Neutrophil (primary cell): ENCODE data around the gene SH3BP2.
A peak's percentile ranks its signal among the peaks of the same experiment; 100 is the strongest.

ENCODE experiments used
- H3K27ac ChIP-seq: fragments of 200-600 bp; sonication (generic); 2 replicates; pipeline ENCODE4 v1.5.1; 2016; ENCODE audit warnings: mild to moderate bottlenecking, moderate library complexity
- H3K27me3 ChIP-seq: fragments of 200-600 bp; sonication (generic); 2 replicates; pipeline ENCODE4 v1.6.0; 2016; ENCODE audit warnings: mild to moderate bottlenecking
- H3K36me3 ChIP-seq: fragments of 200-600 bp; sonication (generic); 2 replicates; pipeline ENCODE4 v1.5.1; 2017
- H3K4me1 ChIP-seq, 2 experiments: fragments of 200-600 bp in 1 of 2; sonication (generic) in 1 of 2; 1 replicate in 1 of 2; 2 replicates in 1 of 2; pipeline versions ENCODE4 v1.5.1 to v1.6.1; 2013 to 2016; ENCODE audit warnings: low read depth in 1 of 2, low read length in 1 of 2, mild to moderate bottlenecking in 1 of 2, moderate library complexity in 1 of 2; ENCODE audit not compliant: control insufficient read depth in 1 of 2, insufficient read depth in 1 of 2
- H3K4me3 ChIP-seq, 2 experiments: fragments of 200-600 bp in 1 of 2; sonication (generic) in 1 of 2; 1 replicate in 1 of 2; 2 replicates in 1 of 2; pipeline ENCODE4 v1.5.1; 2013 to 2016; ENCODE audit warnings: low read depth in 1 of 2, low read length in 1 of 2, mild to moderate bottlenecking in 1 of 2, moderate library complexity in 1 of 2
- H3K9me3 ChIP-seq: fragments of 200-600 bp; sonication (generic); 2 replicates; pipeline ENCODE4 v1.5.1; 2016
- CTCF ChIP-seq: fragments of 200-600 bp; sonication (generic); IDR thresholded peaks from 2 replicates; pipeline ENCODE4 v1.5.1; 2016; ENCODE audit warnings: antibody characterized with exemption

Gene SH3BP2

GRCh38 chr4:2790583-2791517, 2.0 kb upstream of the SH3BP2 start:
- peak overlapping the region; percentile 98 for H3K27ac ChIP-seq

GRCh38 chr4:2791518-2792395, 1.1 kb upstream of the SH3BP2 start:
- H3K4me1 ChIP-seq, result peaks cover 75 to 77% of the 10 kb centered on the region in 2 experiments
- H3K9me3 ChIP-seq, result no peaks in the 10 kb centered on the region
- no peak overlapping the region for H3K4me3 ChIP-seq
- H3K27ac ChIP-seq, result peak overlapping the region; percentile 98
- no peaks in the 10 kb centered on the region for H3K27me3 ChIP-seq
- peaks cover 9% of the 10 kb centered on the region for H3K36me3 ChIP-seq
- no peak for TF ChIP-seq CTCF

More at GRCh38 chr4:2790583-2791517, 2.0 kb upstream of the SH3BP2 start:
- peaks cover 75 to 77% of the 10 kb centered on the region in 2 experiments for H3K4me1 ChIP-seq
- H3K4me3 ChIP-seq, result no peak overlapping the region
- no peaks in the 10 kb centered on the region for H3K27me3 ChIP-seq
- H3K9me3 ChIP-seq, result no peaks in the 10 kb centered on the region
- TF ChIP-seq CTCF, result no peak
- no peaks in the 10 kb centered on the region for H3K36me3 ChIP-seq

GRCh38 chr4:2792396-2792710, 532 bp upstream of the SH3BP2 start:
- H3K27ac ChIP-seq, result peak overlapping the region; percentile 98
- no peaks in the 10 kb centered on the region for H3K9me3 ChIP-seq
- peaks cover 75 to 77% of the 10 kb centered on the region in 2 experiments for H3K4me1 ChIP-seq
- H3K4me3 ChIP-seq, result peak overlapping the region in 1 of 2 experiments; percentile 92
- no peak for TF ChIP-seq CTCF
- H3K27me3 ChIP-seq, result no peaks in the 10 kb centered on the region
- peaks cover 15% of the 10 kb centered on the region for H3K36me3 ChIP-seq

- H3K9me3 ChIP-seq, result no peaks in the 10 kb centered on the region
- peaks cover 78 to 79% of the 10 kb centered on the region in 2 experiments for H3K4me1 ChIP-seq
- H3K36me3 ChIP-seq, result peaks cover 18% of the 10 kb centered on the region
- TF ChIP-seq CTCF, result peak; percentile 40
- no peaks in the 10 kb centered on the region for H3K27me3 ChIP-seq
- H3K27ac ChIP-seq, result peak overlapping the region; percentile 98
- peak overlapping the region; percentile 80 to 92 for H3K4me3 ChIP-seq
These were observed 951 bp downstream of the SH3BP2 start for GRCh38 chr4:2793586-2794485.
